ENCODE data around the gene CCL5.

DNA sequence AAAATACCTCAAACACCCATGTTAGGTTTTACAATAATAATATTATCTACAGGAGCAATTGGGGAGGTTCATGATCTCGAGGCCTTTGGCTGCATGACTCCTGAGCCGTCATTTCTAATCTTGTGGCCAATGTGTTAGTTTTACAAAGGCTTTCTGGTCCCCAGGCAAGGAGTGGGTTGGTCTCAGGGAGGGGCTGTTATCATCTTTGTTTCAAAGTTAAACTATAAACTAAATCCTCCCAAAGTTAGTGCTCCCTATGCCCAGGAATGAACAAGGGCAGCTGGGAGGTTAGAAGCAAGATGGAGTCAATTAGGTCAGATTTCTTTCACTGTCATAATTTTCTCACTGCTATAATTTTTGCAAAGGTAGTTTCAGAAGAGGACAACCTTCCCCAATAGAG is 9.1 kb upstream of the CCL5 start:
- no peak for TF ChIP-seq CTCF (conservative IDR thresholded peaks at IDR 0.05 in 1 of 2, IDR thresholded peaks at IDR 0.05 in 1 of 2; ENCODE audit: extremely low read depth in 1 of 2, insufficient read depth in 1 of 2, low read depth in 1 of 2, low read length in 2 of 2)
- no peak for TF ChIP-seq EZH2 (IDR thresholded peaks at IDR 0.05; ENCODE audit: borderline replicate concordance, low read length)

Data from mammary epithelial cell (primary cell).